Natural killer cell treated with Interleukin-12 subunit alpha and Interleukin-12 subunit beta and Interleukin-15 and Interleukin-18, amount 100 ng/mL, for 72 hours (primary cell): Measurements from ENCODE around the gene ZNF423. TPM values are rescaled to one million over a fixed set of nuclear protein-coding genes. Genes with fewer than 3 reads are reported as not detected.

Experiments
- ATAC-seq, 2 donors: fragments of 150-1000 bp; cut with Tn5 transposase in 1 of 2; sonication (Bioruptor Pico), chemical (Tn5 transposase) in 1 of 2; 2 replicates each; pipeline ENCODE4 v1.10.0; 2021
- DNase-seq: peaks from one replicate; pipeline ENCODE4 v3.0.0; 2022; ENCODE audit warnings: low spot score
- H3K27ac Mint-ChIP-seq, 2 donors: 1 replicate in 1 of 2; 2 replicates in 1 of 2; pipeline ENCODE4 v1.8.0; 2022; ENCODE audit warnings: mixed read lengths in 2 of 2, mild to moderate bottlenecking in 1 of 2, moderate library complexity in 1 of 2
- H3K27me3 Mint-ChIP-seq, 2 donors: 1 replicate in 1 of 2; 2 replicates in 1 of 2; pipeline ENCODE4 v1.8.0; 2022; ENCODE audit warnings: mixed read lengths in 2 of 2
- H3K36me3 Mint-ChIP-seq: one replicate; pipeline ENCODE4 v1.8.0; 2022; ENCODE audit warnings: mixed read lengths
- H3K4me1 Mint-ChIP-seq, 2 donors: 1 replicate in 1 of 2; 2 replicates in 1 of 2; pipeline ENCODE4 v1.8.0; 2022; ENCODE audit warnings: low read depth in 2 of 2, mixed read lengths in 2 of 2, mild to moderate bottlenecking in 1 of 2
- H3K4me3 Mint-ChIP-seq: one replicate; pipeline ENCODE4 v1.8.0; 2022; ENCODE audit warnings: mixed read lengths
- H3K9me3 Mint-ChIP-seq: 2 replicates; pipeline ENCODE4 v1.8.0; 2022; ENCODE audit warnings: mixed read lengths
- total RNA-seq, 2 donors: library from RNA; stranded (reverse); gene quantifications; one replicate each; pipeline ENCODE4 v1.2.3, GENCODE V29; 2022

The ZNF423 gene
- total RNA-seq, 2 donors from 2014 or later, result not detected

GRCh38 chr16:49618955-49619354, 237.0 kb downstream of the ZNF423 start:
- Mint-ChIP-seq H3K27me3 (peaks cover 5 to 8% of the 10 kb centered on the region in 2 donors), H3K36me3 (no peaks in the 10 kb centered on the region), H3K4me1 (no peaks in the 10 kb centered on the region), H3K4me3 (no peak overlapping the region), H3K9me3 (no peaks in the 10 kb centered on the region), H3K27ac (no peak overlapping the region)
- DNase-seq (no peak), ATAC-seq (no peak)

GRCh38 chr16:49617710-49618330, 238.1 kb downstream of the ZNF423 start:
- no peaks in the 10 kb centered on the region for H3K9me3 Mint-ChIP-seq
- DNase-seq (peak; percentile 20), ATAC-seq (no peak)
- peaks cover 5 to 9% of the 10 kb centered on the region in 2 donors for H3K27me3 Mint-ChIP-seq
- H3K36me3 Mint-ChIP-seq, result no peaks in the 10 kb centered on the region
- H3K4me1 Mint-ChIP-seq, result no peaks in the 10 kb centered on the region
- H3K27ac Mint-ChIP-seq, result no peak overlapping the region
- H3K4me3 Mint-ChIP-seq, result no peak overlapping the region

GRCh38 chr16:49617016-49617629, 238.8 kb downstream of the ZNF423 start:
- Mint-ChIP-seq H3K4me1 (no peaks in the 10 kb centered on the region), H3K4me3 (no peak overlapping the region), H3K36me3 (no peaks in the 10 kb centered on the region), H3K27ac (no peak overlapping the region), H3K27me3 (peaks cover 5 to 9% of the 10 kb centered on the region in 2 donors), H3K9me3 (no peaks in the 10 kb centered on the region)
- DNase-seq (peak; percentile 26), ATAC-seq (no peak)

DNA sequence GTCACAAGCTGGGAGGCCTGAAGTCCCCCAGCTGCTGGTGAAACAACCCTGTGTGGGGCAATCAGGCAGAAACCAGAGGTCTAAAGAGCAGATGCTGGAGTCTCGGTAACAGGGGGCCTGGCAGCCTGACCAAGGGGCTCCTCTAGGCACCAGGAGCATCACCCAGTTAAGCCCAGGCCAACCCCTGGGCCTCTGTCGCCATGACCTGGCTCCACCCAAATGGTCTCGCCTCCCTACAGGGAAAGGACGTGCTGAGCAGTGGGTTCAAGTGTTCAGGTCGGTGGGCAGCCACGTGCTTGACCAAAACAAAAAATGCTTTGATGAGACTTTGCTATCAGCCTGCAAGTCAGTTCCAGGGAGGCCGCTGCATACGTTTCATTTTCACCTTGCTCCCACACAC, 240.3 kb downstream of the ZNF423 start:
- Mint-ChIP-seq H3K9me3 (no peaks in the 10 kb centered on the region), H3K27ac (no peak overlapping the region), H3K4me1 (no peaks in the 10 kb centered on the region), H3K36me3 (no peaks in the 10 kb centered on the region), H3K4me3 (no peak overlapping the region), H3K27me3 (peaks cover 13 to 21% of the 10 kb centered on the region in 2 donors)
- ATAC-seq, result peak in 1 of 2 donors; percentile 8
- peak; percentile 51 for DNase-seq

DNA sequence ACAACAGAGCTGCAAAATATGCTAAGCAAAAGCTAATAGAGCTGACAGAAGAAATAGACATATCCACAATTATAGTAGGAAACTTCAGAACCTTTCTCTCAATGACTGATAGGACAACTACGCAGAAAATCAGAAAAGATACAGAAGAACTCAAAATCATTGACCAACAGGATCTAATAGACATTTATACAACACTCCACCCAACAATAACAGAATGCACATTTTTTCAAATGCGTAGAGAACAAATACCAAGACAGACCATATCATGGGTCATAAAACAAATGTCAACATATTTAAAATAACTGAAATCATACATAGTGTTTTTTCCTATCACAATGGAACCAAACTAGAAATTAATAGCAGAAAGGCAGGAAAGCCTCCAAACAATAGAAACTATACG, 244.9 kb downstream of the ZNF423 start:
- no peaks in the 10 kb centered on the region for H3K36me3 Mint-ChIP-seq
- no peak overlapping the region for H3K4me3 Mint-ChIP-seq
- peaks cover 33 to 40% of the 10 kb centered on the region in 2 donors for H3K27me3 Mint-ChIP-seq

DNA sequence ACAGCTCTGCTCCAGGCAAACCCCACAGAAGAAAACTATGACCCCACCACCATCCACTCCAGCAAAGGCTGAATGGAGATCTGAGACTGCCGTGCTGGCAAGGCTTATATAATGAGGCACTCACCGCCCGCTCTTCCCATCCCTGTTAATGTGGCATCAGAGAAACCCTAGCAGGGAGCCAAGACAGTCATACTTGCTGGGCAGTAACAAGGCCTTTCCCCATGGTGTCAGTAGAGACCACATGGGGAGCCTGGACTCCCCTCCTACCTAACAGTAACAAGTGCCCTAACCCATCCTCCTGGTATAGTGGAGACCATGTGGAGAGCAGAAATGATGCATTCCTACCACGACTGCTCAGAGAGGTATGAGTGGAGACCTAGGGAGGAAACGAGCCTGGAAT, 247.1 kb downstream of the ZNF423 start:
- Mint-ChIP-seq H3K9me3 (no peaks in the 10 kb centered on the region), H3K4me1 (no peaks in the 10 kb centered on the region), H3K4me3 (no peak overlapping the region), H3K27me3 (peaks cover 29 to 37% of the 10 kb centered on the region in 2 donors), H3K27ac (no peak overlapping the region), H3K36me3 (no peaks in the 10 kb centered on the region)
- no peak for ATAC-seq
- no peak for DNase-seq

More for the DNA sequence above, 244.9 kb downstream of the ZNF423 start:
- DNase-seq (no peak), ATAC-seq (no peak)
- no peak overlapping the region for H3K27ac Mint-ChIP-seq
- no peaks in the 10 kb centered on the region for H3K4me1 Mint-ChIP-seq
- no peaks in the 10 kb centered on the region for H3K9me3 Mint-ChIP-seq

DNA sequence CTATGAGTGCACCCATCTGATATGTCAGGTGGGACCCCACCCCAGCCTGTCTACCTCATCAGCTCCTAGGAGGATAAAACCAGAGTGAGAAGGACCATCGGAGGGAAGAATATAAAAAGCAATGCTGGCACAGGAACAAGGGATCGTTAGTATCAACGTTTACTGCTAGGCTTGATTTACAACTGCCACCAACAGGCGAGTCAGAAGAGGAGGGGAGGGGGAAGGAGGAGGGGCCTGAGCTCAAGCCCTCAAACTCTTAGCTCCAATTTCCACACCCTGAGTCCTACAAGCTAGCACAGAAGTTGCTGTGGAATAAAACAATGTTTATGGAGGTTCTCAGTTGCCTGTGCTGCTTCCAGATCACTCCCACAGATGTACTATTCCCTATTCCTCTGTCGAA, 247.8 kb downstream of the ZNF423 start:
- ATAC-seq, result no peak
- H3K36me3 Mint-ChIP-seq, result no peaks in the 10 kb centered on the region
- peaks cover 29 to 37% of the 10 kb centered on the region in 2 donors for H3K27me3 Mint-ChIP-seq
- DNase-seq, result no peak
- H3K4me3 Mint-ChIP-seq, result no peak overlapping the region
- no peaks in the 10 kb centered on the region for H3K4me1 Mint-ChIP-seq
- H3K27ac Mint-ChIP-seq, result no peak overlapping the region
- H3K9me3 Mint-ChIP-seq, result no peaks in the 10 kb centered on the region

DNA sequence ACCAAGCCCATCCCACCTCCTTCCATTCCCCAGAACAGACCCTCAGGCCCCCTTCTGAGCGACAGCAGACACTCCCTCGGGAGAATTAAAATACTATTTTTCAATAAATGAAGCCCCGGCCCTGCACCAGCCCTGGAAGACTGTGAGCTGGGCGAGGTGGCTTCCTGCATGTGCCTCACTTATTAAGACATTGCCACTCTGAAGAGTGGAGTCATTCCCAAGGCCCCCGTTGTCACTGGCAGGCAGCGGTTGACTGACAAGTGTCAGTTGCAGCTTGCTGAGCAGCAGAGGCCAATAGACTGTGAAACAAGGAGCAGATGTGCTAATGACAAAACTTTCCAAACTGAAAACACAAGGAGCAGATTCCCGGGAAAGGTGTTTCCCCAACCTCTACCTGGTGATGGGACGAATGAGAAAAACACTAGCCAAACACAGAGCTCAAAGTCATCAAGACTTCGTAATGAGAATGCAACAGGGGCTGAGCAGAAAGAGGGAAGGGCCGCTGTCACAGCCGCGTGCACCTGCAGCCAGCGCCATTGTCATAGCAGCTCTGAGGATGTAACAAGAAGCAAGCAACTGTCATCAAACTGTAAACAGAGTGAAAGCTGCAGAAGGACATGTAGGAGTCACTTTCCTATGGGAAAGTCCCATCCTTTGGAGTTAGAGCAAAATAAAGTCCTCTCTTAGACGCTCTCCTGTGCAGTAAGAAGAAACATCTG, 250.2 kb downstream of the ZNF423 start:
- no peaks in the 10 kb centered on the region for H3K36me3 Mint-ChIP-seq
- ATAC-seq (no peak), DNase-seq (no peak)
- H3K9me3 Mint-ChIP-seq, result no peaks in the 10 kb centered on the region
- peaks cover 21 to 27% of the 10 kb centered on the region in 2 donors for H3K27me3 Mint-ChIP-seq
- H3K4me1 Mint-ChIP-seq, result no peaks in the 10 kb centered on the region
- no peak overlapping the region for H3K27ac Mint-ChIP-seq
- no peak overlapping the region for H3K4me3 Mint-ChIP-seq

- no peaks in the 10 kb centered on the region for H3K36me3 Mint-ChIP-seq
- no peak overlapping the region for H3K4me3 Mint-ChIP-seq
These were observed 251.3 kb downstream of the ZNF423 start for GRCh38 chr16:49604602-49605001.

GRCh38 chr16:49603956-49604355, 252.0 kb downstream of the ZNF423 start:
- Mint-ChIP-seq H3K4me1 (no peaks in the 10 kb centered on the region), H3K9me3 (no peaks in the 10 kb centered on the region), H3K27ac (no peak overlapping the region), H3K4me3 (no peak overlapping the region), H3K27me3 (peaks cover 10 to 14% of the 10 kb centered on the region in 2 donors), H3K36me3 (no peaks in the 10 kb centered on the region)
- no peak for DNase-seq
- peak in 1 of 2 donors; percentile 4 for ATAC-seq

More at GRCh38 chr16:49604602-49605001, 251.3 kb downstream of the ZNF423 start:
- Mint-ChIP-seq H3K4me1 (no peaks in the 10 kb centered on the region), H3K27ac (no peak overlapping the region), H3K27me3 (peaks cover 17% of the 10 kb centered on the region in 2 donors), H3K9me3 (no peaks in the 10 kb centered on the region)
- no peak for ATAC-seq
- no peak for DNase-seq

- Mint-ChIP-seq H3K27me3 (peaks cover 10 to 15% of the 10 kb centered on the region in 2 donors), H3K36me3 (no peaks in the 10 kb centered on the region), H3K27ac (no peak overlapping the region), H3K4me3 (no peak overlapping the region), H3K9me3 (no peaks in the 10 kb centered on the region), H3K4me1 (no peaks in the 10 kb centered on the region)
- DNase-seq, result no peak
- no peak for ATAC-seq
These were observed 253.0 kb downstream of the ZNF423 start for GRCh38 chr16:49602976-49603310.

DNA sequence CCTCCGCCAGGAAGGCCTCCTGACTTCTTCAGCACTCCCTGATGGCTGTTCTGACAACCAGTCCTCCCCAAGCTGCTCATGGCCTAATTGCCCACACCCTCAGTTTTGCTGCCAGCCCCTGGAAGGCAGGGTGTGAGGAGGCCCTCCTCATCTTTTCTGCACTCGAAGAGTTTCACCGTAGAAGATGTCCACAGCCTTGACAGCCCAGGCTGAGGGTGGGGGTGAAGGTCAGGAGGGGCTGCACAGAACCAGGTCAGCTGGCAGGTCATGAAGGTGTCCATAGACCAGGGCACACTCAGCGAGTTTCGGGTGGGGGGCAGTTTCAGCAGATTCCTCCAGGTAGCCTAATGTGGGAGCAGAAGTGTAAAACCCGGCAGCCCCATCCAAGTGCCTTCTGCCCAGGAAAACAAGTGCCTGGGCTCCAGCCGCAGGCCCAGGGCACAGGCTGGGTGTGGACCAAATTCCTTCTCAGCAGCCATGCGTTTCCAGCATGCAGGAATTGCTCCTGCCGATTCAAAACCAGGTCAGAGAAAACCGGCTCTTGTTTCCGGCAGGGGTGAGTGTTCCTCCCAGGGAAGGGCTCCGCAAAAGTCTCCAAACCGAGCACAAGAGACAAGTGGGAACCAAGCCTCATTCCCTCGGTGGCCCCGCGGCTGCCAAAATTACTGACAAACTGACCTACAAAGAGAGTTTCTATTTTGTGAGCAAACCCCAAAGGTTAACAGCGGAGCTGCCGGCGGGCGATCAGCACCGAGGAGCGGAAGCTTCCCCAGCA, 253.5 kb downstream of the ZNF423 start:
- H3K36me3 Mint-ChIP-seq, result no peaks in the 10 kb centered on the region
- DNase-seq (no peak), ATAC-seq (no peak)

GRCh38 chr16:49601576-49601975, 254.3 kb downstream of the ZNF423 start:
- ATAC-seq, result no peak
- no peak for DNase-seq
- no peak overlapping the region for H3K4me3 Mint-ChIP-seq
- no peak overlapping the region for H3K27ac Mint-ChIP-seq
- no peaks in the 10 kb centered on the region for H3K9me3 Mint-ChIP-seq
- no peaks in the 10 kb centered on the region for H3K4me1 Mint-ChIP-seq
- H3K36me3 Mint-ChIP-seq, result no peaks in the 10 kb centered on the region
- peaks cover 10% of the 10 kb centered on the region in 2 donors for H3K27me3 Mint-ChIP-seq

More for the DNA sequence above, 253.5 kb downstream of the ZNF423 start:
- Mint-ChIP-seq H3K27me3 (peaks cover 10 to 12% of the 10 kb centered on the region in 2 donors), H3K4me1 (no peaks in the 10 kb centered on the region), H3K27ac (no peak overlapping the region), H3K9me3 (no peaks in the 10 kb centered on the region), H3K4me3 (no peak overlapping the region)
